ENCODE measurements around the gene CORO1C.

DNA sequence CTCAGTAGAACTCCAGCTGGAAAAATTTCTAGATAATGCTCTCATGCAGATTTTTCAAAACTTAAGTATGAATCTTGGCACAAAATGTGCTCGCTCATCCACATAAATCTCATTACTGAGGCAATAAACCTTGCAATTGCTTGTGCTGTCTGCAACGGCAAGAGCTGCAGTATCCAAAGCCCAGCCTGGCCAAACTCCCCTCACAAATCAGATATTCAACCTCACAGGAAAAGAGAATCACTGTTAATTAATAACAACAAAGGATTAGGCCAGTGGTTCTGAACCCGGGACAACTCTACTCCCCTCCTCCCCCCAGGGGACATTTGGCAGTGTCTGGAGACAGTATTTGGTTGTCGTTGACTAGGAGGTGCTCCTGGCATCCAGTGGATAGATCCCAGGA is 19.2 kb upstream of the CORO1C start:
- TF ChIP-seq, protein P1, sequence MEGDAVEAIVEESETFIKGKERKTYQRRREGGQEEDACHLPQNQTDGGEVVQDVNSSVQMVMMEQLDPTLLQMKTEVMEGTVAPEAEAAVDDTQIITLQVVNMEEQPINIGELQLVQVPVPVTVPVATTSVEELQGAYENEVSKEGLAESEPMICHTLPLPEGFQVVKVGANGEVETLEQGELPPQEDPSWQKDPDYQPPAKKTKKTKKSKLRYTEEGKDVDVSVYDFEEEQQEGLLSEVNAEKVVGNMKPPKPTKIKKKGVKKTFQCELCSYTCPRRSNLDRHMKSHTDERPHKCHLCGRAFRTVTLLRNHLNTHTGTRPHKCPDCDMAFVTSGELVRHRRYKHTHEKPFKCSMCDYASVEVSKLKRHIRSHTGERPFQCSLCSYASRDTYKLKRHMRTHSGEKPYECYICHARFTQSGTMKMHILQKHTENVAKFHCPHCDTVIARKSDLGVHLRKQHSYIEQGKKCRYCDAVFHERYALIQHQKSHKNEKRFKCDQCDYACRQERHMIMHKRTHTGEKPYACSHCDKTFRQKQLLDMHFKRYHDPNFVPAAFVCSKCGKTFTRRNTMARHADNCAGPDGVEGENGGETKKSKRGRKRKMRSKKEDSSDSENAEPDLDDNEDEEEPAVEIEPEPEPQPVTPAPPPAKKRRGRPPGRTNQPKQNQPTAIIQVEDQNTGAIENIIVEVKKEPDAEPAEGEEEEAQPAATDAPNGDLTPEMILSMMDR (conservative IDR thresholded peaks at IDR 0.05; ENCODE audit: low read depth, low read length): no peak
- TF ChIP-seq EZH2 (IDR thresholded peaks at IDR 0.05; ENCODE audit: borderline replicate concordance, low read depth, low read length, poor library complexity, severe bottlenecking): no peak
